H9 (cell line): ENCODE measurements around the gene PLEKHG3. TPM values are rescaled to one million over a fixed set of nuclear protein-coding genes. Genes with fewer than 3 reads are reported as not detected.

ENCODE experiments used
- DNase-seq: peaks from one replicate; pipeline ENCODE4 v3.0.0-alpha.2; 2017
- H2AFZ ChIP-seq: one replicate; pipeline ENCODE4 v1.6.1; 2013; ENCODE audit warnings: mild to moderate bottlenecking, low read length, control low read depth, moderate library complexity
- H2AK5ac ChIP-seq: 2 replicates; pipeline ENCODE4 v1.6.1; 2013; ENCODE audit warnings: low read length, control low read depth, mixed read lengths; ENCODE audit not compliant: insufficient read length
- H2BK120ac ChIP-seq: one replicate; pipeline ENCODE4 v1.6.1; 2013; ENCODE audit warnings: low read depth, mild to moderate bottlenecking, low read length, control low read depth, inconsistent platforms; ENCODE audit not compliant: poor library complexity, severe bottlenecking
- H2BK12ac ChIP-seq: 2 replicates; pipeline ENCODE4 v1.6.1; 2013; ENCODE audit warnings: low read length, control low read depth, mixed read lengths, low read depth; ENCODE audit not compliant: insufficient read length
- H2BK15ac ChIP-seq: 2 replicates; pipeline ENCODE4 v1.6.1; 2013; ENCODE audit warnings: low read depth, low read length, control low read depth
- H2BK20ac ChIP-seq: one replicate; pipeline ENCODE4 v1.6.1; 2013; ENCODE audit warnings: low read depth, mild to moderate bottlenecking, low read length, control low read depth, inconsistent platforms; ENCODE audit not compliant: poor library complexity, severe bottlenecking
- H2BK5ac ChIP-seq: 2 replicates; pipeline ENCODE4 v1.6.1; 2013; ENCODE audit warnings: low read length, control low read depth, mixed read lengths; ENCODE audit not compliant: insufficient read length
- H3K14ac ChIP-seq: 2 replicates; pipeline ENCODE4 v1.6.1; 2013; ENCODE audit warnings: low read length, control low read depth; ENCODE audit not compliant: insufficient read depth
- H3K18ac ChIP-seq: 2 replicates; pipeline ENCODE4 v1.6.1; 2013; ENCODE audit warnings: low read depth, mild to moderate bottlenecking, mixed read lengths, low read length, control low read depth; ENCODE audit not compliant: insufficient read length
- H3K23ac ChIP-seq: 2 replicates; pipeline ENCODE4 v1.6.1; 2013; ENCODE audit warnings: low read length, control low read depth, mixed read lengths, low read depth; ENCODE audit not compliant: insufficient read length
- H3K23me2 ChIP-seq: 2 replicates; pipeline ENCODE4 v1.6.1; 2013; ENCODE audit warnings: low read depth, mild to moderate bottlenecking, mixed read lengths, low read length, control low read depth; ENCODE audit not compliant: insufficient read length, poor library complexity, severe bottlenecking
- H3K27ac ChIP-seq: 2 replicates; pipeline ENCODE4 v1.5.1; 2013; ENCODE audit warnings: low read length, control low read depth, mixed read lengths, low read depth; ENCODE audit not compliant: insufficient read length
- H3K27me3 ChIP-seq: 2 replicates; pipeline ENCODE4 v1.6.1; 2013; ENCODE audit warnings: low read length, control low read depth, inconsistent platforms; ENCODE audit not compliant: insufficient read depth
- H3K4ac ChIP-seq: 2 replicates; pipeline ENCODE4 v1.6.1; 2013; ENCODE audit warnings: low read depth, mild to moderate bottlenecking, control low read depth, inconsistent platforms, low read length, moderate library complexity
- H3K4me1 ChIP-seq: 2 replicates; pipeline ENCODE4 v1.6.1; 2013; ENCODE audit warnings: low read length, control low read depth, inconsistent platforms; ENCODE audit not compliant: insufficient read depth
- H3K4me2 ChIP-seq: 2 replicates; pipeline ENCODE4 v1.6.1; 2013; ENCODE audit warnings: low read length, control low read depth, mixed read lengths; ENCODE audit not compliant: insufficient read length, insufficient read depth
- H3K56ac ChIP-seq: 2 replicates; pipeline ENCODE4 v1.6.1; 2013; ENCODE audit warnings: low read depth, mild to moderate bottlenecking, mixed read lengths, low read length, control low read depth; ENCODE audit not compliant: insufficient read length
- H3K79me1 ChIP-seq: 2 replicates; pipeline ENCODE4 v1.6.1; 2013; ENCODE audit warnings: low read depth, mild to moderate bottlenecking, moderate library complexity, low read length, control low read depth, inconsistent platforms; ENCODE audit not compliant: insufficient read depth, poor library complexity, severe bottlenecking
- H3K79me2 ChIP-seq: 2 replicates; pipeline ENCODE4 v1.6.1; 2013; ENCODE audit warnings: low read length, control low read depth, inconsistent platforms; ENCODE audit not compliant: insufficient read depth
- H3K9ac ChIP-seq: 2 replicates; pipeline ENCODE4 v1.6.1; 2013; ENCODE audit warnings: low read length, control low read depth, mixed read lengths; ENCODE audit not compliant: insufficient read length; ENCODE audit errors: extremely low read depth
- H3K9me3 ChIP-seq: one replicate; pipeline ENCODE4 v1.6.1; 2013; ENCODE audit warnings: low read depth, low read length, inconsistent platforms; ENCODE audit not compliant: control insufficient read depth
- H3T11ph ChIP-seq: one replicate; pipeline ENCODE4 v1.6.1; 2013; ENCODE audit warnings: mild to moderate bottlenecking, low read length, control low read depth, inconsistent platforms
- H4K20me1 ChIP-seq: one replicate; pipeline ENCODE4 v1.6.1; 2013; ENCODE audit not compliant: control insufficient read depth, insufficient read length, insufficient read depth
- H4K5ac ChIP-seq: 2 replicates; pipeline ENCODE4 v1.6.1; 2013; ENCODE audit warnings: low read depth, mild to moderate bottlenecking, mixed read lengths, low read length, control low read depth; ENCODE audit not compliant: insufficient read length
- H4K8ac ChIP-seq: replicated peaks from 2 replicates; pipeline ENCODE4 v1.6.1; 2013; ENCODE audit warnings: low read length, control low read depth, mixed read lengths, low read depth; ENCODE audit not compliant: insufficient read length
- H4K91ac ChIP-seq: 2 replicates; pipeline ENCODE4 v1.6.1; 2013; ENCODE audit warnings: low read depth, mild to moderate bottlenecking, moderate library complexity, mixed read lengths, low read length, control low read depth; ENCODE audit not compliant: insufficient read length
- H3K27ac Mint-ChIP-seq, 3 experiments: 2 replicates in 2 of 3; 3 replicates in 1 of 3; pipeline ENCODE4 v1.8.0; 2020 to 2021; ENCODE audit warnings: mixed read lengths in 3 of 3, mild to moderate bottlenecking in 1 of 3, moderate library complexity in 1 of 3
- H3K27me3 Mint-ChIP-seq: 2 replicates; pipeline ENCODE4 v1.8.0; 2021; ENCODE audit warnings: low read depth, mild to moderate bottlenecking, moderate library complexity, mixed read lengths
- H3K36me3 Mint-ChIP-seq, 3 experiments: 2 replicates in 2 of 3; 3 replicates in 1 of 3; pipeline ENCODE4 v1.8.0; 2020 to 2021; ENCODE audit warnings: low read depth in 3 of 3, mixed read lengths in 3 of 3; ENCODE audit not compliant: insufficient read depth in 1 of 3
- H3K4me1 Mint-ChIP-seq, 2 experiments: 2 replicates each; pipeline ENCODE4 v1.8.0; 2020; ENCODE audit warnings: mixed read lengths in 2 of 2
- H3K4me3 Mint-ChIP-seq, 2 experiments: 2 replicates in 1 of 2; 3 replicates in 1 of 2; pipeline ENCODE4 v1.8.0; 2020 to 2021; ENCODE audit warnings: mild to moderate bottlenecking in 2 of 2, mixed read lengths in 2 of 2, moderate library complexity in 1 of 2
- H3K9me3 Mint-ChIP-seq, 2 experiments: 2 replicates in 1 of 2; 3 replicates in 1 of 2; pipeline ENCODE4 v1.8.0; 2020; ENCODE audit warnings: mild to moderate bottlenecking in 2 of 2, mixed read lengths in 2 of 2, moderate library complexity in 1 of 2
- CTCF ChIP-seq: fragments of 200-600 bp; sonication (generic); conservative IDR thresholded peaks from 3 replicates; pipeline ENCODE4 v1.8.0; 2021; ENCODE audit warnings: antibody characterized with exemption, mild to moderate bottlenecking
- WGBS: extraction: QIAGEN DNeasy Blood & Tissue Kit; methylation state at CpG from one replicate; pipeline ENCODE4 v1.1.7; 2013; ENCODE audit warnings: missing lambda C conversion rate, low lambda C conversion rate, mixed read lengths; ENCODE audit not compliant: insufficient read length; ENCODE audit errors: extremely low coverage; 5-methylcytosine and 5-hydroxymethylcytosine counted together
- total RNA-seq: library from RNA; stranded (reverse); gene quantifications from 2 replicates; pipeline ENCODE4 v1.2.1, GENCODE V29; 2021

Gene PLEKHG3
- total RNA-seq, 1 experiment from 2014 or later, result 48.5 TPM

GRCh38 chr14:64761441-64762043 lies 57.3 kb downstream of the PLEKHG3 start:
- TF ChIP-seq CTCF, result no peak
- H3T11ph ChIP-seq, result no peak overlapping the region
- no peak overlapping the region for H2BK20ac ChIP-seq
- H3K4ac ChIP-seq, result no peak overlapping the region
- peaks cover 4% of the 10 kb centered on the region for H3K23me2 ChIP-seq
- no peak overlapping the region for H3K27ac Mint-ChIP-seq
- no peaks in the 10 kb centered on the region for H3K9me3 ChIP-seq
- H4K91ac ChIP-seq, result no peak overlapping the region
- no peak overlapping the region for H2BK12ac ChIP-seq
- no peak overlapping the region for H4K8ac ChIP-seq
- no peak overlapping the region for H2BK5ac ChIP-seq
- no peak overlapping the region for H2AK5ac ChIP-seq
- H3K27ac ChIP-seq, result no peak overlapping the region
- no peak overlapping the region for H4K5ac ChIP-seq
- no peak overlapping the region for H2AFZ ChIP-seq
- peaks cover 5% of the 10 kb centered on the region; the same call in 1 of the 2 replicates for H3K4me1 ChIP-seq
- H3K27me3 ChIP-seq, result no peaks in the 10 kb centered on the region
- H2BK15ac ChIP-seq, result no peak overlapping the region
- no peak overlapping the region for H3K56ac ChIP-seq
- no peaks in the 10 kb centered on the region for H3K79me2 ChIP-seq
- H3K14ac ChIP-seq, result no peak overlapping the region
- H3K4me2 ChIP-seq, result no peak overlapping the region
- no peaks in the 10 kb centered on the region for H4K20me1 ChIP-seq
- no peak overlapping the region for H3K9ac ChIP-seq
- no peak overlapping the region for H3K4me3 Mint-ChIP-seq
- DNase-seq, result no peak
- no peaks in the 10 kb centered on the region; a peak in 1 of 7 replicates for H3K36me3 Mint-ChIP-seq
- peaks cover 0 to 2% of the 10 kb centered on the region in 2 experiments; a peak in 2 of 5 replicates for H3K9me3 Mint-ChIP-seq
- H3K23ac ChIP-seq, result no peak overlapping the region
- peaks cover 52 to 70% of the 10 kb centered on the region in 2 experiments for H3K4me1 Mint-ChIP-seq
- H3K27me3 Mint-ChIP-seq, result peaks cover 25% of the 10 kb centered on the region
- H3K79me1 ChIP-seq, result no peaks in the 10 kb centered on the region
- WGBS, result no CpG with 5 or more reads among the region's 5 CpGs
- no peak overlapping the region for H2BK120ac ChIP-seq
- H3K18ac ChIP-seq, result no peak overlapping the region
